Stomach smooth muscle (tissue), 2 donors: ENCODE measurements around the gene CYB5A.

ENCODE experiments used
- H3K27ac ChIP-seq: one replicate; pipeline ENCODE4 v1.7.0; 2013; ENCODE audit warnings: mild to moderate bottlenecking, low read length, inconsistent platforms
- H3K27me3 ChIP-seq, 2 donors: one replicate each; pipeline ENCODE4 v1.7.0; 2013; ENCODE audit warnings: low read length in 2 of 2; ENCODE audit not compliant: insufficient read depth in 2 of 2, control insufficient read depth in 1 of 2
- H3K36me3 ChIP-seq, 2 donors: one replicate each; pipeline ENCODE4 v1.7.0; 2013; ENCODE audit warnings: low read length in 2 of 2; ENCODE audit not compliant: control insufficient read depth in 2 of 2, insufficient read depth in 2 of 2
- H3K4me1 ChIP-seq: one replicate; pipeline ENCODE4 v1.7.0; 2013; ENCODE audit warnings: low read length; ENCODE audit not compliant: control insufficient read depth, insufficient read depth
- H3K4me3 ChIP-seq, 2 donors: one replicate each; pipeline ENCODE4 v1.7.0; 2013; ENCODE audit warnings: low read length in 2 of 2
- H3K9ac ChIP-seq, 2 donors: one replicate each; pipeline ENCODE4 v1.7.0; 2013; ENCODE audit warnings: low read length in 2 of 2, mild to moderate bottlenecking in 1 of 2
- H3K9me3 ChIP-seq, 2 donors: one replicate each; pipeline ENCODE4 v1.7.0; 2013; ENCODE audit warnings: low read length in 2 of 2; ENCODE audit not compliant: control insufficient read depth in 2 of 2
- donor health status: healthy.
- donor health status: Pancreatic carcinoma.

The CYB5A gene

GRCh38 chr18:74326231-74326630, 34.5 kb upstream of the CYB5A start:
- no peak overlapping the region for H3K4me3 ChIP-seq
- H3K9ac ChIP-seq, result no peak overlapping the region
- H3K4me1 ChIP-seq, result no peaks in the 10 kb centered on the region
- H3K9me3 ChIP-seq, result no peaks in the 10 kb centered on the region
- no peaks in the 10 kb centered on the region for H3K36me3 ChIP-seq
- H3K27me3 ChIP-seq, result no peaks in the 10 kb centered on the region
- H3K27ac ChIP-seq, result no peak overlapping the region

- Histone ChIP-seq H3K4me3 (no peak overlapping the region), H3K36me3 (no peaks in the 10 kb centered on the region), H3K9me3 (no peaks in the 10 kb centered on the region), H3K4me1 (peaks cover 6% of the 10 kb centered on the region), H3K27ac (no peak overlapping the region), H3K27me3 (peaks cover 0 to 1% of the 10 kb centered on the region in 2 donors), H3K9ac (no peak overlapping the region)
Observed at GRCh38 chr18:74316257-74317170, 24.8 kb upstream of the CYB5A start.

DNA sequence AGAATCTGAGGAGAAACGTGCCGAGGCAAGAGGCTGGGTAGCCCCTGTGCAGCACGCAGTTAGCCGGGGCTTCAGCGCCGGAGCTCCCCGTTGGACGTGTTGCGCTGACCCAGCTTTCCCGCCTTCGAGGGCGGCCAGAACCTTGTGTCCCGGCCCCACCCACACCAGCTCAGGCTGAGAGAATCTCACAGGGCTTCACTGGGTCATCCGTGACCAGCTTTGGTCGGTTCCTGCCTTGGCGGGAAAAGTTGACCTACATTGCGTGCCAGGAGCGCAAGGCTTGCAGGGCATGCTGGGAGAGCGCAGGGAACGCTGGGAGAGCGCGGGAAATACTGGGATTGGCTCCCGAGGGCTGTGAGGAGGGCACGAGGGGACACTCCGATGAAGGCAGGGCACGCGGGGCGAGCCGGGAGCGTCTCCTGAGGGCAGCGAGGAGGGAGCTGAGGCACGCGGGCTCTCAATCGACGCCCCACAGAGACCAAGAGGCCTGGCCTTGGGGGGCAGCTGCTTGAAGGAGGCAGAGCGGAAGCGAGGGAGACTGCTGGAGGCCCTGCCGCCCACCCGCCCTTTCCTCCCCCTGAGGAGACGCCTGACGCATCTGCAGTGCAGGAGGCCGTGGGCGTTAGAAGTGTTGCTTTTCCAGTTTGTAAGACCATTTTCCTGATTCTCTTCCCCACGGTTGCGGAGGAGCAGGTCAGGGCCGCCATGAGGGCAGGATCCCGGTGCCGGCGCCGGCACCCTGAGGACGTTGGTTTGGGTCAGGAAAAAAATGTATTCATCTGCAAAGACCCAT, 23.9 kb upstream of the CYB5A start, which contains the start of gene C18orf63:
Gene C18orf63 (plus strand): TSS at position 376 of the 793 bp plus-strand sequence. CDS start 2,027 bp downstream, outside the sequence.
- Histone ChIP-seq H3K4me1 (peaks cover 6% of the 10 kb centered on the region), H3K27ac (no peak within 1 kb of the TSS)

DNA sequence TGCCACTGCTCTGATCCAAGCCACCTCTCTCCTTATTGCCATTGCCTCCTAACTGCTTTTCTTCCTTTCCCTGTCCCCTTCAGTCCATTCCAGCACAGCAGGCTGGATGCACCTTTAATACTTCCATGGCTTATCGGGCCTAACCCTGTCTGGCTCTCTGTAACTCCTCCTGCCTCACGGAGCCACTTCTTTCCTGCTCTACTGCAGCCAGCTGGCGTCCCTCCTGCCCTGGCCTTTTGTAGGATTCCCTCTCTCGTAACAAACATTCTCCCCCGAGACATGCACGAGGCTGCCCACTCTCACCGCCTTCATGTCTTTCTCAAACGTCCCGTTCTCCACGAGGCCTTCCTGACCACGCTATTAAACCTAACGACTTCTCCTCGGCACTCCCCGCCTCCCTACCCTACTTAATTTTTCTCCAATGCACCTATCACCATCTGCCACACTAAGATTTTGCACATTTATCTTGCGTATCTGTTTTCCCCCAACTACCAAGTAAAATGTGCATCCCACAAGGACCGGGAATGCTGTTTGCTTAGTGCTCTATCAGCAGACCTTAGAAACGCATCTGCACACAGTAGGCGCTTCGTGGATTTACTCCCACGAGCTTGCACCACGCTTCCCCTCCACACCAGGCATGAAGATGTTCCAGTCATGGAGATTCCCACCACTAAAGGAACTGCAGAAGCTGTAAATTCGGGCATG, 23.1 kb upstream of the CYB5A start:
- H3K27ac ChIP-seq, result no peak overlapping the region

More for the DNA sequence above, 23.9 kb upstream of the CYB5A start, which contains the start of gene C18orf63:
- Histone ChIP-seq H3K4me3 (no peak within 1 kb of the TSS), H3K27me3 (peaks cover 0 to 2% of the 10 kb centered on the region in 2 donors), H3K9me3 (no peaks in the 10 kb centered on the region), H3K9ac (no peak within 1 kb of the TSS), H3K36me3 (no peaks in the 10 kb centered on the region)

GRCh38 chr18:74311000-74311399, 19.2 kb upstream of the CYB5A start:
- no peak overlapping the region for H3K9ac ChIP-seq
- no peak overlapping the region for H3K27ac ChIP-seq
- no peak overlapping the region for H3K4me3 ChIP-seq
- H3K27me3 ChIP-seq, result peaks cover 0 to 2% of the 10 kb centered on the region in 2 donors
- no peaks in the 10 kb centered on the region for H3K36me3 ChIP-seq
- H3K9me3 ChIP-seq, result no peaks in the 10 kb centered on the region
- H3K4me1 ChIP-seq, result no peaks in the 10 kb centered on the region

More for the DNA sequence above, 23.1 kb upstream of the CYB5A start:
- Histone ChIP-seq H3K4me3 (no peak overlapping the region), H3K9ac (no peak overlapping the region), H3K9me3 (no peaks in the 10 kb centered on the region), H3K27me3 (peaks cover 0 to 2% of the 10 kb centered on the region in 2 donors), H3K36me3 (no peaks in the 10 kb centered on the region), H3K4me1 (peaks cover 6% of the 10 kb centered on the region)

- H3K27me3 ChIP-seq, result peaks cover 0 to 2% of the 10 kb centered on the region in 2 donors
- no peak overlapping the region for H3K4me3 ChIP-seq
- H3K36me3 ChIP-seq, result no peaks in the 10 kb centered on the region
- H3K9me3 ChIP-seq, result no peaks in the 10 kb centered on the region
- H3K9ac ChIP-seq, result no peak overlapping the region
- H3K4me1 ChIP-seq, result no peaks in the 10 kb centered on the region
- H3K27ac ChIP-seq, result no peak overlapping the region
Observed at GRCh38 chr18:74310411-74310810, 18.6 kb upstream of the CYB5A start.

DNA sequence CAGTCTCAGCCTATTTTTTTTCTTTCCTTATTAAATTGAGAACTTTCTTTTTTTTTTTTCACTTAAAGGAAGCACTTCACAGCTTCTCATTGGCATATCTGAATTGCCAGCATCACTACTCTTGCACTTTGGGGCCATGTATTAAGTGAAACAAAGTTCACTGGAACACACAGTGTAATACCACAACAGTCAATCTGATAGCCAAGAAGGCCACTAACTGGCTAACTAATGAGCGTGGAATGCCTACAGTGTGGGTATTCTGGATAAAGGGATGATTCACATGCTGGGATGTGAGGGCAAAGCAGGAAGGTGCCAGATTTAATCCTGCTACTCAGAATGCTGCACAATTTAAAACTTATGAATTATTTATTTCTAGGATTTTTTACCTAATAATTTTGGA, 12.2 kb upstream of the CYB5A start:
- Histone ChIP-seq H3K36me3 (no peaks in the 10 kb centered on the region), H3K4me1 (no peaks in the 10 kb centered on the region), H3K4me3 (no peak overlapping the region), H3K27ac (no peak overlapping the region), H3K9me3 (no peaks in the 10 kb centered on the region), H3K27me3 (no peaks in the 10 kb centered on the region), H3K9ac (no peak overlapping the region)

DNA sequence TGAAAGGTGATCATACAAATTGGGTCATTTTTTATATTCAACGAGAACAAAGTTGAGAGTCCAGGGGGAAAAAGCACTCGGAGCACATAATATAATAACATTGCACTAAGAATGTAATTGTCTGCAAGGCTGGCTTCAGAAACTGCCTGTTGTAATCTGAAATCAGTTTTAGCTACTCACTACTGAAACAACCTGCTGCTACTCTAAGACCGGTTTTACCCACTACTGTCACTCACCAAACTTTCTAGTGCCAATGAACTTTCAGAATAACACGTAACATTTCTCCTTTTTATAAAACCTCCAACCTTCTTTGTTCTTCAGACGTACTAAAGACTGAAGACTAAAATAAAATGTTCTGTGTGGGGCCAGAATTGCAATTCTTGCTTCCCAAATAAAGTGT, 11.5 kb upstream of the CYB5A start:
- Histone ChIP-seq H3K27me3 (no peaks in the 10 kb centered on the region), H3K9ac (no peak overlapping the region), H3K27ac (no peak overlapping the region), H3K4me3 (no peak overlapping the region), H3K9me3 (no peaks in the 10 kb centered on the region), H3K36me3 (no peaks in the 10 kb centered on the region), H3K4me1 (no peaks in the 10 kb centered on the region)

DNA sequence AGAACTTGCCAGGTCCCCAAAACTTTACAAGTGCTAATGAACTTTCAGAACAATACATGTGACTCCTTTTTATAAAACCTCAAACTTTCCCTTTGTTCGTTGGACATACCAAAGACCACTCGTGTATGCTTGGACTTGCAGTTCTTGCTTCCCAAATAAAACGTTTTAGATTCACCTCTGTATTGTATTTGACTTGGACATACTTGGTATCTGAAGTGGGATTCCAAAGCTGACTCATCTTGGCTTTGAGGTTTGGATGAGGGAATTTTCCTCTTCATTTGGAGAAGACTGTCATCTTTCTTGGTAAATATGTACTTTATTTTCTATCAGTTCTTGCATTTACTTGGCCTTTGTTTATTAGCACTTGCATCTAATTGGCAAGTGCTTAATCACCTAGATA, 8.0 kb upstream of the CYB5A start:
- Histone ChIP-seq H3K27me3 (no peaks in the 10 kb centered on the region), H3K9ac (no peak overlapping the region), H3K9me3 (no peaks in the 10 kb centered on the region), H3K27ac (no peak overlapping the region), H3K4me1 (no peaks in the 10 kb centered on the region), H3K36me3 (no peaks in the 10 kb centered on the region), H3K4me3 (no peak overlapping the region)

- Histone ChIP-seq H3K4me1 (no peaks in the 10 kb centered on the region), H3K36me3 (no peaks in the 10 kb centered on the region), H3K4me3 (no peak overlapping the region), H3K9ac (no peak overlapping the region), H3K27ac (no peak overlapping the region), H3K27me3 (no peaks in the 10 kb centered on the region), H3K9me3 (no peaks in the 10 kb centered on the region)
Observed at GRCh38 chr18:74299162-74299561, 7.4 kb upstream of the CYB5A start.
